NOMO-1 treated with dmso at 0.1 percent for 144 hours (cell line): ENCODE measurements around the gene ACTG1.
A peak's percentile ranks its signal among the peaks of the same experiment; 100 is the strongest.

Source experiments
- DNase-seq: peaks from one replicate; lab custom pipeline; 2025; ENCODE audit not compliant: unreplicated experiment; lab: John Stamatoyannopoulos, UW

The ACTG1 gene

GRCh38 chr17:81466564-81467472, 45.8 kb downstream of the ACTG1 start:
- no peak for DNase-seq

- DNase-seq, result no peak
Measured at GRCh38 chr17:81465910-81466309, 46.7 kb downstream of the ACTG1 start.

DNA sequence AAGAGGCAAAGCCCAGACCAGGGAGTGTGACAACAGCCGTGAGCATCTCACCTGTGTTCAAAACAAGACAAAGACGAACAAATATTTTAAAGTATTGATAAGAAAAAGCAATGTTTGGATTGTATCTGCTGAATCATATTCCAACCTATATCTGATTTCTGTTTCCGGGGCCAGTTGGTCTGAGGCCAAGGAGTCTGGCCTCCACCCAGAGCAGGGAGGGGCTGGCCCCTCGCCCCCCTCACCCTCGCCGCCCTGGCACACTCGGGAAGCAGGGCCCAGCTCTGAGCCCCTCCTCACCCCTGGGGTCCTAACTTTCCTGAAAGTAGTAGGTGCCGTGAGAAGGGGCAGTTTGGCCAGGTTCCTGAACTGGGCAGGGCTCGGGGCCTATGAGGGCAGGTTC, 48.0 kb downstream of the ACTG1 start:
- no peak for DNase-seq

- DNase-seq, result no peak
Measured at GRCh38 chr17:81463506-81463905, 49.1 kb downstream of the ACTG1 start.

DNA sequence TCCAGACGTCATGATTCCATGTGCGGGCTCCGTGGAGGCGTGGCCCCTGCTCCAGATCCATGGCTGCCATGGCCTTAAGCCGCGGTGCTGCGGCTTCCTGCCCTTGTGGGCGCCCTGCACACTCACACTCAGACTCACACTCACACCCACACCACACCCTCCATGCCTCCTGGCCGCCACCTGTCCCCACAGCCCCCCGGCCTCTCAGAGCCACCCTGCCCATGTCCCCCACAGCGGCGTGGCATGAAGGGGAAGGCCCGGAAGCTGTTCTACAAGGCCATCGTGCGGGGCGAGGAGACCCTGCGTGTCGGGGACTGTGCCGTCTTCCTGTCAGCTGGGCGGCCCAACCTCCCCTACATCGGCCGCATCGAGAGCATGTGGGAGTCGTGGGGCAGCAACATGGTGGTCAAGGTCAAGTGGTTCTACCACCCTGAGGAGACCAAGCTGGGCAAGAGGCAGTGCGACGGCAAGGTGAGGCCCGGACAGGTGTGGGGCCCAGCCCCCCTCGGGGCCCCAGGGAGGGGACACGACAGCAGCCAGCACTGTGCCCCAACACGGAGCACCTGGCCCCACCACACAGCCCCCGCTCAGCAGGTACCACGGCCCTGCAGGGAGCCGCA, 50.0 kb downstream of the ACTG1 start:
- no peak for DNase-seq

DNA sequence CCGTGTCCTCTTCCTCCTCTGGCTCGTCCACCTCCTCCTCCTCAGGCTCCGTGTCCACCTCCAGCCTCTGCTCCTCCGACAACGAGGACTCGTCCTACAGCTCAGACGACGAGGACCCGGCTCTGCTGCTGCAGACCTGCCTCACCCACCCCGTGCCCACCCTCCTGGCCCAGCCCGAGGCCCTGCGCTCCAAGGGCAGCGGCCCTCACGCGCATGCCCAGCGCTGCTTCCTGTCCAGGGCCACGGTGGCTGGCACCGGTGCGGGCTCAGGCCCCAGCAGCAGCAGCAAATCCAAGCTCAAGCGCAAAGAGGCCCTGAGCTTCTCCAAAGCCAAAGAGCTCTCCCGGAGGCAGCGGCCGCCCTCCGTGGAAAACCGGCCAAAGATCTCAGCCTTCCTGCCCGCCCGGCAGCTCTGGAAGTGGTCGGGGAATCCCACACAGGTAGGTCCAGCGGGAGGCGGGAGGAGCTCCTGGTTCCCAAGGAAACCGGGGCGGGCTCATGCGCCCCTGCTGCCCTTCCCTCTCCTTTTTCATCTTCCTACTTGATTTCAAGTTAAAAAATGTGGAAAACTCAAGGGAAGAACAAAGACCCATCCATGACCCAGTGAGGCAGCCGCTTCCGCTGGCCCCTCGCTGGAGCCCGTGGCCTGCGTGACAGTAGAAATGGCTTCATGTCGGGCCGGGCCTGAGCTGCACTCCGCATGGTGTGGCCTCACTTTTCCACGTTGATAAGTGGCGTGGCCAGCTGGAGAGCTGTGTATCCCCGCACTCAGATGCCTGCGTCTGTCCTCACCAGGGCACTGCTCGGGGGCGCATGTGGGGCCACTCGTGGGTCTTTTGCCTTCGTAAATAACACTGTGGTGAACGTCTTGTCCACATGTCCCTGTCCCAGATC, 50.7 kb downstream of the ACTG1 start:
- DNase-seq, result no peak

DNA sequence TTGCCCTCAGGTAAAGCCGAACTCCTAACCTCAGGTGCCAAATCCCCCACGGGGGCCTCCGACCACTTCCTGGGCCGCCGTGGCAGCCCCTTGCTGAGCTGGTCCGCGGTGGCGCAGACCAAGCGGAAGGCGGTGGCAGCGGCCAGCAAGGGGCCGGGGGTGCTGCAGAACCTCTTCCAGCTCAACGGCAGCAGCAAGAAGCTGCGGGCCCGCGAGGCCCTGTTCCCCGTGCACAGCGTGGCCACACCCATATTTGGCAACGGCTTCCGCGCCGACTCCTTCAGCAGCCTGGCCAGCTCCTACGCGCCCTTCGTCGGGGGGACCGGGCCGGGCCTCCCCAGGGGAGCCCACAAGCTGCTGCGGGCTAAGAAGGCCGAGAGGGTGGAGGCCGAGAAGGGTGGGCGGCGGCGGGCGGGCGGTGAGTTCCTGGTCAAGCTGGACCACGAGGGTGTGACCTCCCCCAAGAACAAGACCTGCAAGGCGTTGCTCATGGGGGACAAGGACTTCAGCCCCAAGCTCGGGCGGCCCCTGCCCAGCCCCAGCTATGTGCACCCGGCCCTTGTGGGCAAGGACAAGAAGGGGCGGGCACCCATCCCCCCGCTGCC, 51.6 kb downstream of the ACTG1 start:
- DNase-seq, result peak; percentile 75
